Stomach (tissue), 9 donors: ENCODE measurements around the gene EPG5. TPM values are rescaled to one million over a fixed set of nuclear protein-coding genes. Genes with fewer than 3 reads are reported as not detected.

ENCODE experiments used
- DNase-seq, 2 donors: peaks; one replicate each; pipeline versions ENCODE4 v3.0.0 to v3.0.0-alpha.2; 2013 to 2019
- H3K27ac ChIP-seq, 5 donors: fragments of 200-600 bp in 4 of 5; sonication (generic) in 4 of 5; one replicate each; pipeline ENCODE4 v1.5.1; 2013 to 2019; ENCODE audit warnings: mild to moderate bottlenecking in 1 of 5, moderate library complexity in 1 of 5
- H3K27me3 ChIP-seq, 3 donors: fragments of 200-600 bp; sonication (generic); one replicate each; pipeline ENCODE4 v1.5.1; 2017 to 2019; ENCODE audit warnings: mixed run types in 1 of 3
- H3K36me3 ChIP-seq, 4 donors: fragments of 200-600 bp; sonication (generic); 1 replicate in 3 of 4; 2 replicates in 1 of 4; pipeline ENCODE4 v1.5.1; 2016 to 2019
- H3K4me1 ChIP-seq, 4 donors: fragments of 200-600 bp; sonication (generic); one replicate each; pipeline ENCODE4 v1.5.1; 2016 to 2019
- H3K4me3 ChIP-seq, 4 donors: fragments of 200-600 bp; sonication (generic) in 3 of 4; one replicate each; pipeline ENCODE4 v1.5.1; 2016 to 2019; ENCODE audit warnings: mild to moderate bottlenecking in 1 of 4
- H3K9me3 ChIP-seq, 4 donors: fragments of 200-600 bp; sonication (generic); one replicate each; pipeline ENCODE4 v1.5.1; 2016 to 2019
- EP300 ChIP-seq: sonication (generic); formaldehyde crosslinking; IDR thresholded peaks from one replicate; pipeline ENCODE4 v1.6.1; 2017; ENCODE audit warnings: antibody characterized with exemption
- POLR2A ChIP-seq, 4 donors: fragments of 450-650 bp; IDR thresholded peaks; one replicate each; pipeline ENCODE4 v1.6.1; 2016; ENCODE audit warnings: antibody characterized with exemption in 4 of 4, control low read depth in 2 of 4, mild to moderate bottlenecking in 1 of 4, moderate library complexity in 1 of 4
- POLR2AphosphoS5 ChIP-seq, 3 donors: sonication (generic); formaldehyde crosslinking; IDR thresholded peaks; one replicate each; pipeline ENCODE4 v1.6.1; 2016; ENCODE audit warnings: antibody characterized with exemption in 3 of 3
- WGBS, 5 donors: extraction: QIAGEN DNeasy Blood & Tissue Kit in 3 of 5; methylation state at CpG; one replicate each; pipeline versions ENCODE4 v1.1.5 to v1.1.7; 2013 to 2018; 5-methylcytosine and 5-hydroxymethylcytosine counted together
- intact Hi-C: fragments of 100-400 bp; cut with DNase I; formaldehyde crosslinking; loops from one replicate; pipeline ENCODE4 v1.15.1; 2023; ENCODE audit warnings: low total_unique reads
- polyA plus RNA-seq, 3 donors: library from polyadenylated mRNA; stranded (reverse); fragments of 200-250 nt; gene quantifications; one replicate each; pipeline ENCODE4 v1.2.3, GENCODE V29; 2013
- total RNA-seq, 5 donors: library from RNA; depleted of rRNA; stranded (reverse); fragments of >200 nt; gene quantifications; one replicate each; pipeline versions ENCODE4 v1.1.0 to v1.2.3, GENCODE V29; 2014 to 2016
- TF ChIP-seq, protein P1 (sequence below), 7 experiments: fragments of 450-650 bp in 4 of 7; fragments of 200-600 bp in 3 of 7; sonication (generic) in 3 of 7; IDR thresholded peaks; one replicate each; pipeline ENCODE4 v1.5.1; 2016 to 2019; ENCODE audit warnings: antibody characterized with exemption in 7 of 7, control low read depth in 2 of 7, mild to moderate bottlenecking in 1 of 7
- donor health status: healthy with polysubstance abuse.
- donor health status: Bipolar disorder and iron deficiency.
- donor health status: healthy.

EPG5 gene
- total and polyA plus RNA-seq, 8 donors, result 2.0 to 52.9 (median 17.7) TPM

DNA sequence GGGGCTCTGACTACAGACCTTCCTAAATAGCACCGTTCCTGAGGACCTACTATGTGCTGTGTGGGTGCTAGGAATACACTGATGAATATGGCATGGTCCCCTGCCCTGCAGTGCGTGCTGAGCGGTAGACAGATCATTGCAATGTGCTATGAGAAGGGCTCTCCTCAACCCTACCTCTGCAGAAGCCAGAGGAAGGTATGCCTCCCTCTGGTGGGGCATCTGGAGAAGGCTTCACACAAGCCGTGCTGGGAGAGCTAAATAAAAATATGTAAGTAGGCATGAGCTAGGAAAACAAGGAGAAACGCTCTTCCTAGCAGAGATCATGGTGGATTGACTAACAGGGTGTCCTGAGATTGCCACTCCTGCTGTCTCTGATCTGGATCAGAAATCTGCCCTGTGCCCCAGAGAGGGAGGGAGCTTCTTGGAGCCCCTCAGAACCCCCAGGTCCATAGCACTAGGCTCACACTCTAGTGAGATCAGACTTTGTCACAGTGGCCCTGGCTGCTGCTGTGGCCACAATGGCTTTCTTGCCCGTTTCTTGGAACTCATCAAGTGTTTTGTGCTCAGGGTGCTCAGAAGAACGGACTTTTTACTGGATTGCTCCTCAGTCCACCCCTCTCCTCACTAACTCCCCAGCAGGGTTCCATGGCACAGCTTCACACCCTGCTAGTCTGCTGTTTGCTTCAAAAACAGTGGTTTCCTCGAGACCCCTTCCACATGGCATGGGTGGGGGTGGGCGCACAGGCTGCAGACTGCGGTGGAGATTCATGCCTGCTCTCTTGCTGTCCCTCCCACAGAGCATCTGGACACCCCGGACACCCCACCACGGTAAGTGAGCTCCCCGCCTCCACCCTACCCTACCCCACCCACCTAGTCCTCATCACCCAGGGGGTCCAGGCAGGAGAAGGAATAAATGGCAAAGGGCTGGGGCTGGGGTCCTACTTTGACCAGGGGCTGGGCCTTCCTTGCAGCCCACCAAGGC lies 127.4 kb downstream of the EPG5 start:
- Histone ChIP-seq H3K27ac (no peak overlapping the region), H3K9me3 (no peaks in the 10 kb centered on the region), H3K4me1 (peaks cover 26 to 46% (median 39%) of the 10 kb centered on the region in 4 donors), H3K27me3 (peaks cover 0 to 40% (median 16%) of the 10 kb centered on the region in 3 donors), H3K4me3 (no peak overlapping the region), H3K36me3 (no peaks in the 10 kb centered on the region)
- TF ChIP-seq EP300 (no peak), POLR2A (IDR thresholded peaks at IDR 0.05) (no peak)
- TF ChIP-seq, protein P1, sequence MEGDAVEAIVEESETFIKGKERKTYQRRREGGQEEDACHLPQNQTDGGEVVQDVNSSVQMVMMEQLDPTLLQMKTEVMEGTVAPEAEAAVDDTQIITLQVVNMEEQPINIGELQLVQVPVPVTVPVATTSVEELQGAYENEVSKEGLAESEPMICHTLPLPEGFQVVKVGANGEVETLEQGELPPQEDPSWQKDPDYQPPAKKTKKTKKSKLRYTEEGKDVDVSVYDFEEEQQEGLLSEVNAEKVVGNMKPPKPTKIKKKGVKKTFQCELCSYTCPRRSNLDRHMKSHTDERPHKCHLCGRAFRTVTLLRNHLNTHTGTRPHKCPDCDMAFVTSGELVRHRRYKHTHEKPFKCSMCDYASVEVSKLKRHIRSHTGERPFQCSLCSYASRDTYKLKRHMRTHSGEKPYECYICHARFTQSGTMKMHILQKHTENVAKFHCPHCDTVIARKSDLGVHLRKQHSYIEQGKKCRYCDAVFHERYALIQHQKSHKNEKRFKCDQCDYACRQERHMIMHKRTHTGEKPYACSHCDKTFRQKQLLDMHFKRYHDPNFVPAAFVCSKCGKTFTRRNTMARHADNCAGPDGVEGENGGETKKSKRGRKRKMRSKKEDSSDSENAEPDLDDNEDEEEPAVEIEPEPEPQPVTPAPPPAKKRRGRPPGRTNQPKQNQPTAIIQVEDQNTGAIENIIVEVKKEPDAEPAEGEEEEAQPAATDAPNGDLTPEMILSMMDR (IDR thresholded peaks at IDR 0.05), result peak in 5 of 7 experiments; percentile 36 to 55 (median 46)
- intact Hi-C loops, result loop anchor here (10.0 kb wide), 1 partner anchor 125 kb away; no protein-coding TSS in a partner anchor
- 51 to 64% (median 56%) methylated on average over 12 to 13 of the region's 13 CpGs for WGBS, 5 donors
- DNase-seq, result peak; percentile 67 to 87

DNA sequence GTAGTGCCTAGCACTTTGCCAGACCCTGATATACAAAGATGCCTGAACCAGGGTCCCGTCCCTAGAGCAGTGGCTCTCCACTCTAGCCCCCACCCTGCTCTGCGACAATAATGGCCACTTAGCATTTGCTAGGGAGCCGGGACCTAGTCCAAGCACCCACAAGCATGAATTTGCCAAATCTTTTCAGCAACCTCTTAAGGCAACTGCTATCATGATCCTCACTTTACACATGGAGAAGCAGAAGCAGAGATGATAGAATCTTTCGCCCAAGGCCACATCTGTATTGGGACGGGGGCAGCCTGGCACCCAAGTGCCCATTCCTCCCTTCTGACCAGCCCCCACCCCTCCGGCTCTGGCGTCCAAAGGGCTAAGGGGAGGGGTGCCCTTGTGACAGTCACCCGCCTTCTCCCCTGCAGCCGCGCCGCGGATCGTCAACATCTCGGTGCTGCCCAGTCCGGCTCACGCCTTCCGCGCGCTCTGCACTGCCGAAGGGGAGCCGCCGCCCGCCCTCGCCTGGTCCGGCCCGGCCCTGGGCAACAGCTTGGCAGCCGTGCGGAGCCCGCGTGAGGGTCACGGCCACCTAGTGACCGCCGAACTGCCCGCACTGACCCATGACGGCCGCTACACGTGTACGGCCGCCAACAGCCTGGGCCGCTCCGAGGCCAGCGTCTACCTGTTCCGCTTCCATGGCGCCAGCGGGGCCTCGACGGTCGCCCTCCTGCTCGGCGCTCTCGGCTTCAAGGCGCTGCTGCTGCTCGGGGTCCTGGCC lies 128.6 kb downstream of the EPG5 start:
- Histone ChIP-seq H3K36me3 (no peaks in the 10 kb centered on the region), H3K27ac (peak overlapping the region in 1 of 5 donors; percentile 20), H3K27me3 (peaks cover 0 to 40% (median 16%) of the 10 kb centered on the region in 3 donors), H3K9me3 (no peaks in the 10 kb centered on the region), H3K4me1 (peaks cover 30 to 58% (median 44%) of the 10 kb centered on the region in 4 donors), H3K4me3 (peak overlapping the region; percentile 33 to 54 (median 37))
- WGBS, 5 donors, result 13 to 25% (median 18%) methylated on average over 20 to 53 of the region's 53 CpGs
- intact Hi-C loops, result no loop called here
- no peak for TF ChIP-seq POLR2AphosphoS5 (IDR thresholded peaks at IDR 0.05)
- TF ChIP-seq EP300, result no peak
- TF ChIP-seq POLR2A (IDR thresholded peaks at IDR 0.05), result no peak
- TF ChIP-seq, protein P1 (IDR thresholded peaks at IDR 0.05), result no peak
- DNase-seq, result peak in 1 of 2 donors; percentile 66

DNA sequence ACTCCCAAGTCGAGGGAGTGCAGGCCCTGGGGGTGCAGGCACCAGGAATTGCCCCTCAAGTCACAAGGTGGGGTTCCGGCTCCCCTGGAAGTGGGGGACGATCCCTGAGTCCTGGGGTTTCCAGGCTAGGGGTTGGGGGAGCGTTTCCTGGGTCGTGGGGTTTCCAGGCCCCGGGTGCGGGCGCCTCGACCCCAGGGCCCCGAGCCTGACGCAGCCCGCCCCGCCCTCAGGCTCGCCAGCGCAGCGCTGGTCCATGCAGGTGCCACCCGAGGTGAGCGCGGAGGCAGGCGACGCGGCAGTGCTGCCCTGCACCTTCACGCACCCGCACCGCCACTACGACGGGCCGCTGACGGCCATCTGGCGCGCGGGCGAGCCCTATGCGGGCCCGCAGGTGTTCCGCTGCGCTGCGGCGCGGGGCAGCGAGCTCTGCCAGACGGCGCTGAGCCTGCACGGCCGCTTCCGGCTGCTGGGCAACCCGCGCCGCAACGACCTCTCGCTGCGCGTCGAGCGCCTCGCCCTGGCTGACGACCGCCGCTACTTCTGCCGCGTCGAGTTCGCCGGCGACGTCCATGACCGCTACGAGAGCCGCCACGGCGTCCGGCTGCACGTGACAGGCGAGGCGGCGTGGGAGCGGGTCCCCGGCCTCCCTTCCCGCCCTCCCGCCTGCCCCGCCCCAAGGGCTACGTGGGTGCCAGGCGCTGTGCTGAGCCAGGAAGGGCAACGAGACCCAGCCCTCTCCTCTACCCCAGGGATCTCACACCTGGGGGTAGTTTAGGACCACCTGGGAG lies 129.7 kb downstream of the EPG5 start:
- peaks cover 30 to 58% (median 44%) of the 10 kb centered on the region in 4 donors for H3K4me1 ChIP-seq
- peak; percentile 60 to 92 for DNase-seq
- intact Hi-C loops, result no loop called here
- no peak for TF ChIP-seq POLR2A (IDR thresholded peaks at IDR 0.05)
- TF ChIP-seq, protein P1 (IDR thresholded peaks at IDR 0.05), result peak in 2 of 7 experiments; percentile 5 to 16
- TF ChIP-seq POLR2AphosphoS5 (IDR thresholded peaks at IDR 0.05), result peak in 1 of 3 donors; percentile 39
- H3K4me3 ChIP-seq, result peak overlapping the region; percentile 35 to 54 (median 37)
- no peaks in the 10 kb centered on the region for H3K36me3 ChIP-seq
- peaks cover 0 to 43% (median 16%) of the 10 kb centered on the region in 3 donors for H3K27me3 ChIP-seq
- peak overlapping the region in 2 of 5 donors; percentile 36 to 38 for H3K27ac ChIP-seq
- WGBS, 5 donors, result 10 to 17% (median 12%) methylated on average over 24 to 84 of the region's 84 CpGs
- no peaks in the 10 kb centered on the region for H3K9me3 ChIP-seq
